ENCODE data around the gene PPM1H.

Gene PPM1H

DNA sequence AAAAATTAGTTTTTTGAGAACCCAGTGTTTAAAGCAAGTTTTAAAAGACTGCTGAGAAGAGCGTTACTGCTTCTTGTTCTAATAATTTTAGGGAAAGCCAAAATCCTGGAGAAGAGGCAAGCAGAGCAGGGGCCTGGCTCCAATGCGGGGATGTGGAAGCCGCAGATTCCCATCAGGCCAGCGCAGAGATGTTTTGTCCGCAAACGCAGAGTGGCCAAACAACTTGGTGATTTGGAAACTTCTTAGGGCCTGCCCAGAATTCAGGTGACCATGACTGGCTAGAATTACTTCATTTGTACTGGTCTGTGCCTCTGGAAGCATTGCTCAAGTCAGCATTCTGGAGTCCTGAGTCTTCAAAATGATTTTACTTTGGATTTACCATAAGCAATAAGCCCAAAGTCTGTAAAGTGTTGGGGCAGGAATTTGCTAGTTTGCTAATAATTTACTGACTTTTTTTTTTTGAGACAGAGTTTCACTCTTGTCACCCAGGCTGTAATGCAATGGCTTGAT is 208.4 kb downstream of the PPM1H start:
- DNase-seq: no peak

DNA sequence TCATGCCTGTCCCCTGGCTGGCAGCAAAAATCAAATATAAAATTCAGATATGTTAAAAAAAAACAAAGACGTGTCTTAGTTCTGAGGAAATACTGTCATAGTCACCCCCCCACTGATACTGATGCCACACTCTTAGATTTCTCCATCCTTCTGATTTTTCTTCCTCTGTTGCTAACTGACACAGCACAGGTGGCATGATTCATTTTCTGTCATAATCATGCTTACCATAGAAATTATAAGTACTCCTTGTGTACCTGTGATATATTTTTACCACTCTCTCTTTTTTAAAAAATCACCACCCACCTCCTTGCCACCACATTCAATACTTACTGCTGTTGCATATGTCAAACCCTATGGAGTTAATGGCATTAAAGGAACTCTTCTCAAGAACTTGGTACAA is 209.2 kb downstream of the PPM1H start:
- no peak for DNase-seq

DNA sequence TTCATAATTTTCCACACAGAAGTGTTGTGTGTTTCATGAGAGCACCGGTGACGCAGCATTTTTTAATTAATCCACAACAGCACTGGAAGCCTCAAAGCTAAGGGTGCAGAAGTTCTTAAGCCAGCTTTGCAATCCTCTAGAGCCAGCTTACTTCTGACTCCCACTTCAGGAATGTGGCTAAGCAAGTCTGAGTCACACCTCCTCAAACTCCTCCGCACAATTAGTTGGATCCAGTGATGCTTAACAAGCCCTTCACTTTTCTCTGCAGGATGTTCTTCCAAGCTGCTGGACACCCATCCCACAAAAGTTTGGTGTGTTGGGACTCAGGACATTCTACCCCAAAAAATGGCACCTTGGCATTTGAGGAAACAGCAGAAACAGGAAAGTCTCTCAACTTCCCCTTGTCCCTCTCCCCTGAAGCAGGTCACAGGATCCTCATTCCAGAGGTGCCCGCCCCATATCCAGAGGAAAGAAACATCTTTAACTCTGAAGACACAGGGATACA is 210.0 kb downstream of the PPM1H start:
- no peak for DNase-seq

- no peak for DNase-seq
Observed at GRCh38 chr12:62724285-62724684, 210.7 kb downstream of the PPM1H start.

- DNase-seq: peak; percentile 38
Observed at GRCh38 chr12:62722971-62723680, 211.8 kb downstream of the PPM1H start.

- DNase-seq: peak; percentile 29
Observed at GRCh38 chr12:62720661-62721330, 214.2 kb downstream of the PPM1H start.

DNA sequence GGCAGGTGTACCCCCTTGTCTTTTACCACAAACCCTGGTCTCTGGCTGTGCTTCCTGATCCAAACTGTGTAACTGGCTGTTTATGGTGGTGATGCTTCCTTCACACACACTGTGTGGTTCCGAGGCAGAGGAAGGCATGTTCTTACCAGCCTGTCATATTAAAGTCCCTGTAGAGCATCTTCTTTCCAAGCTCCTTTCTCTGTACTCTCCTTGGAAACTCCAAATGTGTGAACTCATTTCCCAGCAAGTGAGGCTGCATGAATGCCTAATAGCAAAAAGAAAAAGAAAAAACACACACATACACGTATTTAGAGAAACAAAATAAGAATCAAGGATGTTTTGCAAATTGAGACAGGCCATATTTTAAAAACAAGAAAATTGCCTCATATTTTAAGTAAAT is 214.9 kb downstream of the PPM1H start:
- no peak for DNase-seq

GRCh38 chr12:62718762-62719426 is 216.1 kb downstream of the PPM1H start:
- no peak for DNase-seq

DNA sequence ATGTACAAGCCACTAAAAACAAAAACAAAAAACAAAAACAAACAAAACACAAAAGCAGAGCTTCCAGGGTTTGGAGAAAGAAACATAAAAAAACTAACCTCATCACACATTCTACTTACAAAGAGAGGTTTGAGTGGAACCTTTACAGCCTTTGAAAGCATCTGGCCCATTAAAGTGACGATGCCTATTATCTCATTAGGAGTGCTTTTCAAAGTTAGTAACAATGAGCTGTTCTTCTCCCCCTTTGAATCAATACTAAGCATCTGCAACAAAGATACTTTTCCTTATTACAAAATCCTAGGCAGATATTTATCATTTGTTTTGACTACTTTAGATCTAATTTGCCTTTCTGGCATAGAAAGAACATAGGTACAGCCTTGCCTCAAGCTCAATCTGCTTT is 217.3 kb downstream of the PPM1H start:
- no peak for DNase-seq

DNA sequence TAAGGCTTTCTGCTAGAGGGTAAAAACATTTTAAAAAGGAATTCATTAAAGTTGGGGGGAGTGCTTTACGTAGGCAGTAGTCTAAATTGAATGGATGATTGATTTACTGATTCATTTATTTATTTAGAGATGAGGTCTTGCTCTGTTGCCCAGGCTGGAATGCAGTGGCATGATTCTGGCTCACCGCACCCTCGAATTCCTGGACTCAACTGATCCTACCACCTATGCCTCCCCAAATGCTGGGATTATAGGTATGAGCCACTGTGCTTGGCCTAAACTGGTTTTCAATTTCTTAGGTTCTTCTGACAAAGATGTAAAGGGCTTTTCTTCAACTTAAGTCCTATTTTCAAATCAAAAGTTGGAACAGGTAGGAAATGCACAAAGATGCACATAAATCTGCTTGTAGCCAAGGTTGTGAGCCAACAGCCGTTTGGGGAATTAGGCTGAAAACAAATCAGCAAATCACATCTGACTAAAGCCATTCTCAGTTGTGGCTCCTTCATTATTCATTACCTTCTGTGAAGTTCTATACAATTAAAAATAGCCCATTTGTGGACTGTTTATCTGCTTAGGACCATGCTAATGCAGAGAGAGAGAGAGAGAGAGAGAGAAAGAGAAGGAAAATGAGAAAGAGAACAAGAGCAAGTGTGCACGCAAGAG is 218.0 kb downstream of the PPM1H start:
- no peak for DNase-seq

GRCh38 chr12:62716037-62716436 is 218.9 kb downstream of the PPM1H start:
- DNase-seq: no peak

- DNase-seq: no peak
Observed at GRCh38 chr12:62714774-62715721, 219.9 kb downstream of the PPM1H start.

GRCh38 chr12:62714181-62714773 is 220.7 kb downstream of the PPM1H start:
- no peak for DNase-seq

GRCh38 chr12:62713723-62714122 is 221.2 kb downstream of the PPM1H start:
- DNase-seq: no peak

DNA sequence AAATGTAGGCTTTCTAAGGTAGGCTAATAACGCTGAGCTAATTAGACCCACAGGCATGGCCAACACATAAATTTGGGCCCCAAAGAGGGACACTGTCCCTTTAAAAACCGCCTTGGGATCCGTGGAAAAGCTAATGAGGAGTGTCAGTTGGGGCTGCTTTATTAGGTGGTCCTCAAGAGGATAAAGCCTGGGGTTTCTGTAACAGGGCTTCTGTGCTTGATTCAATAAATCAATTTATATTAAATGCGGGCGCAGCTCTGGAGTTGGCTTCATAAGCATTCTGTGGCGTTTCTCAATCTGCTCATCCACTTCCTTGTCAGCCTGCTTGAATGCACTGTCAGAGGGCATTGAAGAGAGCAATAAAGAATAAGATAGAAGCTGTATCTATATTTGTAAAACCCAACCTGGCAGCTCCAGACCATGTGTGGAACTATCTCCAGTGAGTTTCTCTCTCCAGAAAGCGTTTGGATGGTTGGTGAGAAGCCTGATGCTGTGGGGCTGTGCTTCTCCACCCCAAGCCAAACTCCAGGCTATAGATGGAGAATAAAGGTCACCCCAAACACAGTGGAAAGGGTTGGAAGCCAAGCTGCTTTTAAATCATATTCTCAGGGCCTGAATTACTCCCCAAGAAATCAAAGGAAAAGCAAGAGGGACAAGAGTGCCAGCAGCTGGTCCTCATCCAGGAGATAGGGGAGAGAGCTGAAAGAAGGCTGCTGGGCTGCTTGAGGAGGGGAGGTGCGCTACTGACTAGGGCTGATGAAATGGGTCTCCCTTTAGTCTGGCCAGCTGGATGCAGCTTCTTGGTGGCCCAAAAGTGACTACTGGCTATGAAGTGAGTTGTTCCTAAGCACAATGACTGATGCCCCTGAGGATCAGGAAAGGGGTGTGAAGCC is 222.0 kb downstream of the PPM1H start:
- DNase-seq: no peak

- no peak for DNase-seq
Observed at GRCh38 chr12:62711631-62712241, 223.2 kb downstream of the PPM1H start.

DNA sequence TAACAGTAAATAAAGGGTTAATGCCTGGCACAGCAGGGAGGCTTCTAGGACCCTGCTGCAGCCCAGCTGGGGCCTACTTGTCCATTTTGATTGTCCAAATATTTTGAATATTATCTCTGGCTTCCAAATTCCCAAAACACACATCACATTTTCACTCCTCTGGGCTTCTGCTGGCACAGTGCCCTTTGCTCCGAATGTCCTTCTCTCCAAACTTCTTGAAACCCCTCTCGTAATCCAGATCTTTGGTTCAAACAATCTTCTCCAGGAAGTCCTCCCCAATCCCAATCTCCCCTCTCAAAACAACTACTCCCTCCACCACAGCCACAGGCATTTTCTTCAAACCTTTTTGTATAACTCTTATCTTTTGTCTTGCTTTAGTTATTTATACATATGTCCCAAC is 225.6 kb downstream of the PPM1H start:
- no peak for DNase-seq

GRCh38 chr12:62707939-62708338 is 227.0 kb downstream of the PPM1H start:
- no peak for DNase-seq

GRCh38 chr12:62705846-62706245 is 229.1 kb downstream of the PPM1H start:
- no peak for DNase-seq

DNA sequence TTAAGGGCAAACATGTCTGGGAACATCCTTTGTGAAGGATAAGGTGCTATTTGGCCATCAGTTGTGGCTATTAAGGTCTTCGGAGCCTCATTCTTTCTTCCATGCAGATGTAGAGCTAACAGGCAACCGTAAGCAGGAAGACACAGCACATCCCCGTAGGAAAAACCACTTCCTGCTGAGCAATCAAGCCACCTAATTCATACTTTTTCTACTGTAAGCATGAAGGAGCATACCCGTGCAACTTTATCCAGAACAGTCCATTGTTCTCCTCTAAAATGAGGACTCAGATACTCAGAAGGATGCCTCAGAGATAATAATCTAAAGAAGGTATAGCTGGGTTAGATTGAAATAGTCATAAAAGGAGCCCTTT is 232.0 kb downstream of the PPM1H start:
- no peak for DNase-seq

Measured in COR-L47 (cell line).